Peyer's patch (tissue), 4 donors: ENCODE data around the gene TAMALIN.

Experiments used
- CTCF ChIP-seq, 6 experiments: fragments of 450-650 bp in 4 of 6; fragments of 200-600 bp in 2 of 6; sonication (generic) in 1 of 6; IDR thresholded peaks; one replicate each; pipeline ENCODE4 v1.5.1; 2017 to 2019; ENCODE audit warnings: antibody characterized with exemption in 6 of 6, mild to moderate bottlenecking in 3 of 6, moderate library complexity in 1 of 6
- POLR2A ChIP-seq, 2 donors: fragments of 450-650 bp; IDR thresholded peaks; one replicate each; pipeline ENCODE4 v1.5.1; 2017; ENCODE audit warnings: antibody characterized with exemption in 2 of 2, mild to moderate bottlenecking in 2 of 2, moderate library complexity in 2 of 2

GRCh38 chr12:52009081-52009751 is 2.5 kb downstream of the TAMALIN start:
- no peak for TF ChIP-seq CTCF (IDR thresholded peaks at IDR 0.05)
- TF ChIP-seq POLR2A (IDR thresholded peaks at IDR 0.05): no peak
